H1 (cell line): ENCODE measurements around the gene CEACAM1. TPM values are rescaled to one million over a fixed set of nuclear protein-coding genes. Genes with fewer than 3 reads are reported as not detected.

Experiments
- CTCF ChIA-PET: fragments of 300-600 bp; sonication (Branson Sonifier 250); formaldehyde crosslinking; loops from one replicate; lab custom pipeline; 2021; ENCODE audit not compliant: partially characterized antibody; lab: Charles Lee
- POLR2A ChIA-PET: fragments of 300-600 bp; sonication (Branson Sonifier 250); formaldehyde crosslinking; loops from one replicate; lab custom pipeline; 2021; ENCODE audit warnings: inconsistent platforms; ENCODE audit not compliant: partially characterized antibody; lab: Charles Lee
- DNase-seq, 2 experiments: peaks; one replicate each; pipeline versions ENCODE4 v3.0.0 to v3.0.0-alpha.2; 2010 to 2022; ENCODE audit warnings: low spot score in 2 of 2, low read depth in 1 of 2, mixed read lengths in 1 of 2
- FAIRE-seq: peaks from 2 replicates; lab custom pipeline; 2011; peaks lifted over from hg19 to GRCh38; lab: Jason Lieb, UNC
- H2AFZ ChIP-seq: 2 replicates; pipeline ENCODE4 v1.8.1; 2012; ENCODE audit warnings: low read length, inconsistent platforms
- H2AK5ac ChIP-seq: 2 replicates; pipeline ENCODE4 v1.6.1; 2013; ENCODE audit warnings: low read depth, low read length
- H2BK120ac ChIP-seq: replicated peaks from 2 replicates; pipeline ENCODE3; 2013; ENCODE audit warnings: low read depth, low read length, inconsistent platforms
- H2BK12ac ChIP-seq: 2 replicates; pipeline ENCODE4 v1.6.1; 2013; ENCODE audit warnings: low read depth, low read length
- H2BK15ac ChIP-seq: 2 replicates; pipeline ENCODE4 v1.6.1; 2013; ENCODE audit warnings: low read length
- H2BK20ac ChIP-seq: 2 replicates; pipeline ENCODE4 v1.6.1; 2013; ENCODE audit warnings: low read length
- H2BK5ac ChIP-seq: 2 replicates; pipeline ENCODE4 v1.6.1; 2013; ENCODE audit warnings: low read depth, low read length
- H3K14ac ChIP-seq: 2 replicates; pipeline ENCODE4 v1.6.1; 2013; ENCODE audit warnings: inconsistent platforms; ENCODE audit not compliant: insufficient read length
- H3K18ac ChIP-seq: 2 replicates; pipeline ENCODE4 v1.6.1; 2013; ENCODE audit warnings: low read length; ENCODE audit errors: extremely low read depth
- H3K23ac ChIP-seq: 2 replicates; pipeline ENCODE4 v1.6.1; 2013; ENCODE audit warnings: inconsistent platforms; ENCODE audit not compliant: insufficient read length
- H3K23me2 ChIP-seq: 2 replicates; pipeline ENCODE4 v1.6.1; 2013; ENCODE audit warnings: low read depth, low read length
- H3K27ac ChIP-seq: 2 replicates; pipeline ENCODE4 v1.6.1; 2011; ENCODE audit warnings: low read depth, low read length, inconsistent platforms
- H3K27me3 ChIP-seq, 4 experiments: replicated peaks in 1 of 4; 1 replicate in 1 of 4; 2 replicates in 3 of 4; pipeline versions ENCODE4 v1.6.1 to v1.8.1; 2011 to 2013; ENCODE audit warnings: low read length in 3 of 4, mild to moderate bottlenecking in 3 of 4, inconsistent platforms in 2 of 4, mixed read lengths in 2 of 4, moderate library complexity in 1 of 4; ENCODE audit not compliant: control insufficient read depth in 3 of 4, insufficient read depth in 3 of 4; ENCODE audit errors: extremely low read depth in 1 of 4
- H3K36me3 ChIP-seq, 4 experiments: 2 replicates each; pipeline versions ENCODE4 v1.6.1 to v1.8.1; 2011 to 2013; ENCODE audit warnings: mild to moderate bottlenecking in 4 of 4, low read length in 3 of 4, moderate library complexity in 2 of 4, control low read depth in 1 of 4, inconsistent platforms in 1 of 4; ENCODE audit not compliant: insufficient read depth in 4 of 4, control insufficient read depth in 2 of 4
- H3K4ac ChIP-seq: replicated peaks from 2 replicates; pipeline ENCODE3; 2013; ENCODE audit warnings: low read length, low read depth, mixed read lengths, inconsistent platforms; ENCODE audit not compliant: insufficient read length
- H3K4me1 ChIP-seq, 4 experiments: replicated peaks in 1 of 4; 1 replicate in 1 of 4; 2 replicates in 3 of 4; pipeline versions ENCODE4 v1.6.1 to v1.8.1; 2011 to 2013; ENCODE audit warnings: low read length in 3 of 4, inconsistent platforms in 2 of 4, mixed read lengths in 1 of 4; ENCODE audit not compliant: insufficient read depth in 4 of 4, control insufficient read depth in 3 of 4
- H3K4me2 ChIP-seq, 2 experiments: 2 replicates each; pipeline versions ENCODE4 v1.6.1 to v1.8.1; 2011 to 2013; ENCODE audit warnings: low read depth in 2 of 2, low read length in 2 of 2, control low read depth in 1 of 2, inconsistent platforms in 1 of 2, mild to moderate bottlenecking in 1 of 2; ENCODE audit not compliant: insufficient read depth in 1 of 2
- H3K4me3 ChIP-seq, 4 experiments: fragments of 200-600, 300-600 bp in 1 of 4; sonication (generic), shearing (Covaris generic), sonication (Bioruptor Twin) in 1 of 4; 2 replicates each; pipeline versions ENCODE4 v1.5.1 to v1.8.1; 2011 to 2016; ENCODE audit warnings: low read length in 4 of 4, low read depth in 3 of 4, control low read depth in 2 of 4, inconsistent platforms in 2 of 4, mild to moderate bottlenecking in 2 of 4, mixed read lengths in 1 of 4, moderate library complexity in 1 of 4; ENCODE audit not compliant: insufficient read depth in 2 of 4; ENCODE audit errors: extremely low read depth in 1 of 4
- H3K56ac ChIP-seq: replicated peaks from 2 replicates; pipeline ENCODE3; 2013; ENCODE audit warnings: low read depth, mild to moderate bottlenecking, mixed read lengths, low read length, inconsistent platforms; ENCODE audit not compliant: insufficient read length
- H3K79me1 ChIP-seq: 2 replicates; pipeline ENCODE4 v1.6.1; 2013; ENCODE audit warnings: low read depth, low read length, control low read depth
- H3K79me2 ChIP-seq, 2 experiments: 2 replicates each; pipeline versions ENCODE4 v1.6.1 to v1.8.1; 2012 to 2013; ENCODE audit warnings: low read length in 2 of 2, mild to moderate bottlenecking in 2 of 2, inconsistent platforms in 1 of 2; ENCODE audit not compliant: insufficient read depth in 2 of 2, control insufficient read depth in 1 of 2
- H3K9ac ChIP-seq, 4 experiments: replicated peaks in 1 of 4; 1 replicate in 1 of 4; 2 replicates in 3 of 4; pipeline versions ENCODE4 v1.6.1 to v1.8.1; 2011 to 2013; ENCODE audit warnings: low read depth in 3 of 4, low read length in 3 of 4, control low read depth in 2 of 4, mild to moderate bottlenecking in 2 of 4, moderate library complexity in 2 of 4, inconsistent platforms in 1 of 4; ENCODE audit errors: extremely low read depth in 1 of 4
- H3K9me3 ChIP-seq, 2 experiments: 2 replicates each; pipeline versions ENCODE4 v1.6.1 to v1.8.1; 2012 to 2013; ENCODE audit warnings: mild to moderate bottlenecking in 2 of 2, moderate library complexity in 2 of 2, control low read depth in 1 of 2, inconsistent platforms in 1 of 2, low read depth in 1 of 2, low read length in 1 of 2, mixed read lengths in 1 of 2; ENCODE audit not compliant: insufficient read depth in 2 of 2
- H4K20me1 ChIP-seq, 2 experiments: replicated peaks in 1 of 2; 2 replicates each; pipeline versions ENCODE3 to v1.8.1; 2011 to 2013; ENCODE audit warnings: inconsistent platforms in 2 of 2, low read length in 2 of 2, mild to moderate bottlenecking in 1 of 2; ENCODE audit not compliant: insufficient read depth in 2 of 2, control insufficient read depth in 1 of 2
- H4K5ac ChIP-seq: 2 replicates; pipeline ENCODE4 v1.6.1; 2013; ENCODE audit warnings: low read length, low read depth, mixed read lengths, inconsistent platforms; ENCODE audit not compliant: insufficient read length
- H4K8ac ChIP-seq: 2 replicates; pipeline ENCODE4 v1.8.0; 2013; ENCODE audit warnings: mild to moderate bottlenecking, moderate library complexity, low read length, inconsistent platforms; ENCODE audit not compliant: insufficient read depth; ENCODE audit errors: extremely low read depth
- H4K91ac ChIP-seq: replicated peaks from 2 replicates; pipeline ENCODE3; 2013; ENCODE audit warnings: low read length, mixed read lengths, inconsistent platforms; ENCODE audit not compliant: insufficient read length
- BACH1 ChIP-seq: IDR thresholded peaks from 2 replicates; pipeline ENCODE4 v1.6.1; 2012; ENCODE audit warnings: low read length, improper control_type of control experiment
- BRCA1 ChIP-seq: IDR thresholded peaks from 2 replicates; pipeline ENCODE4 v1.6.1; 2012; ENCODE audit warnings: low read depth, low read length, improper control_type of control experiment
- CHD1 ChIP-seq: IDR thresholded peaks from 2 replicates; pipeline ENCODE4 v1.6.1; 2012; ENCODE audit warnings: low read depth, low read length, improper control_type of control experiment
- CHD2 ChIP-seq: IDR thresholded peaks from 2 replicates; pipeline ENCODE4 v1.6.1; 2012; ENCODE audit warnings: low read length, improper control_type of control experiment
- CTBP2 ChIP-seq: IDR thresholded peaks from 2 replicates; pipeline ENCODE4 v1.7.0; 2011; ENCODE audit warnings: borderline replicate concordance, mild to moderate bottlenecking, moderate library complexity, mixed read lengths, low read length; ENCODE audit not compliant: insufficient read depth, insufficient read length
- EP300 ChIP-seq, 2 experiments: IDR thresholded peaks; 1 replicate in 1 of 2; 2 replicates in 1 of 2; pipeline ENCODE4 v1.6.1; 2011 to 2012; ENCODE audit warnings: low read depth in 2 of 2, low read length in 2 of 2, mild to moderate bottlenecking in 2 of 2, borderline replicate concordance in 1 of 2, inconsistent platforms in 1 of 2, moderate library complexity in 1 of 2
- EZH2 ChIP-seq: fragments of 200-600 bp; sonication (generic); IDR thresholded peaks from 2 replicates; pipeline ENCODE4 v1.7.1; 2012; ENCODE audit warnings: low read depth, mild to moderate bottlenecking, moderate library complexity, low read length, inconsistent platforms; ENCODE audit not compliant: severe bottlenecking
- GABPA ChIP-seq: IDR thresholded peaks from 2 replicates; pipeline ENCODE4 v1.6.1; 2011; ENCODE audit warnings: mild to moderate bottlenecking, low read length, moderate library complexity, borderline replicate concordance; ENCODE audit not compliant: insufficient read depth
- GTF2F1 ChIP-seq: IDR thresholded peaks from 2 replicates; pipeline ENCODE4 v1.6.1; 2012; ENCODE audit warnings: low read depth, low read length, improper control_type of control experiment, borderline replicate concordance
- JUND ChIP-seq: IDR thresholded peaks from 2 replicates; pipeline ENCODE4 v1.6.1; 2011; ENCODE audit warnings: mild to moderate bottlenecking, improper control_type of control experiment, low read length
- KDM1A ChIP-seq: fragments of 200-600, 300-600 bp; sonication (generic); IDR thresholded peaks from 2 replicates; pipeline ENCODE4 v1.7.1; 2016; ENCODE audit warnings: mild to moderate bottlenecking, low read length, borderline replicate concordance
- NANOG ChIP-seq: IDR thresholded peaks from 2 replicates; pipeline ENCODE4 v1.6.1; 2011; ENCODE audit warnings: low read length, low read depth, mild to moderate bottlenecking, inconsistent platforms; ENCODE audit not compliant: insufficient read depth, poor library complexity, severe bottlenecking
- POU5F1 ChIP-seq: IDR thresholded peaks from 2 replicates; pipeline ENCODE4 v1.6.1; 2011; ENCODE audit warnings: low read depth, mild to moderate bottlenecking, low read length, moderate library complexity
- WGBS, 2 experiments: shearing (Covaris generic) in 1 of 2; methylation state at CpG; one replicate each; pipeline versions ENCODE4 v1.1.6 to v1.1.7; 2013 to 2015; ENCODE audit warnings: low lambda C conversion rate in 2 of 2, mixed read lengths in 2 of 2, inconsistent platforms in 1 of 2, low coverage in 1 of 2, missing lambda C conversion rate in 1 of 2; ENCODE audit not compliant: insufficient replicate concordance in 2 of 2, insufficient coverage in 1 of 2, insufficient read length in 1 of 2; ENCODE audit errors: extremely low coverage in 1 of 2, missing lambda C conversion rate in 1 of 2; 5-methylcytosine and 5-hydroxymethylcytosine counted together
- polyA plus RNA-seq, 7 experiments: library from polyadenylated mRNA; depleted of rRNA in 3 of 7; stranded (reverse) in 5 of 7; unstranded in 2 of 7; fragments of >200 nt in 5 of 7; fragments of 200-250 nt in 2 of 7; gene quantifications; 1 replicate in 5 of 7; 2 replicates in 1 of 7; 4 replicates in 1 of 7; pipeline versions ENCODE4 v1.2.1 to v1.2.3, GENCODE V29; 2011 to 2013; ENCODE audit warnings: missing spikeins in 2 of 7, mixed read lengths in 2 of 7
- total RNA-seq: library from RNA; stranded (reverse); fragmentation: NEBNext Ultra II Directional; extraction: Animal tissue kit (Norgen Biotek cat#: 25700); gene quantifications from 2 replicates; pipeline ENCODE4 v1.2.1, GENCODE V29; 2021

The CEACAM1 gene
- total and polyA plus RNA-seq, 2 of the 8 experiments (the other 6 are each of a cell fraction or from before 2014, with no cell fraction given): 1.8 to 3.6 TPM

DNA sequence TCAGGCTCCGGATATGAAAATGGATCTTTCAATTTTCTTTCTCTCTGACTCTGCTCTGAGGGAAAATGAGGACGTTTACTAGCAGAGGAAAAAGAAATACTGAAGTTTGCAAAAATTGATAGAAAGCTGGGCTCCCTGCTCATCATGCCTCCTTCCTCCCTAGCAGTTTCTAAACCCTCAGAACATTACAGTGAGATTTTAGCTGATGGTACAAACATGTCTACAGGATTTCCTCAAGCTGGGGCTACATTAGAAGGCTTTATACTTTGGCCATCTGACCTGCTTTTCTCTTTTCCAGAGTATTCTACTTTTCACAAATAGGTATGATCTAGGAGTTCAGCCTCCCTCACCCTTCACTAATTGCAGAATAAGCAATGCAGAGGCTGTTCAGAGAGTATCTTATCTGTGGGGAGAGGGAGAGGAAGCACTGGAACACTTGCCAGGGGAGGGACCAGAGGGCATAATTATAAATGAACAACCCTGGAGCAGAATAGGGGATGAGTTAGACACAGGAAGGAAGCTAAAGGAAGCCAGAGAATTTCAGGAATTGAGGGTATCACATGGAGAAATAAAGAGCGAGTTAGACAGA lies 30.0 kb downstream of the CEACAM1 start:
- H2BK5ac ChIP-seq: no peak overlapping the region
- H2AFZ ChIP-seq: 0 out of 2 replicates have a peak overlapping the region, but pooled peaks have one; percentile 28
- no peaks in the 10 kb centered on the region for H3K9me3 ChIP-seq
- H3K27ac ChIP-seq: no peak overlapping the region
- H3K4me3 ChIP-seq: no peak overlapping the region
- H3K79me2 ChIP-seq: no peaks in the 10 kb centered on the region
- POLR2A ChIA-PET: interaction anchor here (1.2 kb wide), 1 partner anchor 11 kb away, joined by 3 read pairs; no protein-coding TSS in a partner anchor
- H4K91ac ChIP-seq: no peak overlapping the region
- no peaks in the 10 kb centered on the region for H3K79me1 ChIP-seq
- CTCF ChIA-PET: interaction anchor here (0.6 to 2.8 kb wide), 10 partner anchors 9 to 109 kb away, joined by 3 to 12 read pairs (median 4); partner anchors contain the start of gene CEACAM1
- H3K4me1 ChIP-seq: peaks cover 2 to 7% (median 4%) of the 10 kb centered on the region in 4 experiments
- no peak overlapping the region for H4K5ac ChIP-seq
- H3K27me3 ChIP-seq: no peaks in the 10 kb centered on the region; a peak in 2 of 7 replicates
- no peak overlapping the region for H3K9ac ChIP-seq
- H3K14ac ChIP-seq: no peak overlapping the region
- peak overlapping the region; percentile 10 for H2BK120ac ChIP-seq
- no peak overlapping the region for H2AK5ac ChIP-seq
- H4K8ac ChIP-seq: no peak overlapping the region
- no peak overlapping the region for H3K23ac ChIP-seq
- 90% methylated on average over 3 of the region's 3 CpGs; no CpG with 5 or more reads in 1 of the 2 experiments for WGBS, 2 experiments
- DNase-seq (no peak), FAIRE-seq (no peak)
- H3K23me2 ChIP-seq: no peaks in the 10 kb centered on the region
- no peak overlapping the region for H2BK15ac ChIP-seq
- no peaks in the 10 kb centered on the region for H3K36me3 ChIP-seq
- no peak overlapping the region; the same call in 1 of the 2 replicates for H3K18ac ChIP-seq
- no peak overlapping the region for H2BK20ac ChIP-seq
- no peak overlapping the region for H3K4ac ChIP-seq
- H2BK12ac ChIP-seq: no peak overlapping the region
- H3K4me2 ChIP-seq: 0 out of 4 replicates have a peak overlapping the region, but pooled peaks of 1 of the 2 experiments have one; percentile 34
- H3K56ac ChIP-seq: no peak overlapping the region
- no peaks in the 10 kb centered on the region for H4K20me1 ChIP-seq
- TF ChIP-seq CHD1 (no peak), GABPA (no peak), JUND (no peak), BRCA1 (no peak), POU5F1 (no peak), EP300 (IDR thresholded peaks at IDR 0.05; ENCODE audit: borderline replicate concordance in 1 of 2, low read depth in 2 of 2, low read length in 2 of 2) (no peak), EZH2 (no peak), GTF2F1 (no peak), BACH1 (no peak), CTBP2 (no peak), NANOG (no peak), KDM1A (no peak), CHD2 (no peak)
